ENCODE results near the gene SYCE3. TPM values are rescaled to one million over a fixed set of nuclear protein-coding genes. Genes with fewer than 3 reads are reported as not detected.
A peak's percentile ranks its signal among the peaks of the same experiment; 100 is the strongest.

SYCE3 gene
- total RNA-seq, 1 experiment from 2014 or later: not detected

GRCh38 chr22:50546326-50547262 is 16.1 kb downstream of the SYCE3 start:
- BruUV-seq (replicated peaks): no TSS peak
- intact Hi-C loops (cut with micrococcal nuclease; ENCODE audit: unreplicated experiment): no loop called here
- Mint-ChIP-seq H3K9me3 (ENCODE audit: low read depth, unreplicated experiment) (no peaks in the 10 kb centered on the region), H3K4me3 (ENCODE audit: low read depth, unreplicated experiment) (peak overlapping the region; percentile 43), H3K27me3 (ENCODE audit: unreplicated experiment) (no peaks in the 10 kb centered on the region), H3K36me3 (ENCODE audit: insufficient read depth, unreplicated experiment) (peaks cover 13% of the 10 kb centered on the region), H3K27ac (ENCODE audit: unreplicated experiment) (peak overlapping the region; percentile 92), H3K4me1 (ENCODE audit: low read depth, unreplicated experiment) (peaks cover 23% of the 10 kb centered on the region)
- no peak for TF ChIP-seq CTCF (IDR thresholded peaks at IDR 0.05; ENCODE audit: unreplicated experiment)
- CTCF ChIA-PET: interaction anchor here (0.5 to 1.8 kb wide), 2 partner anchors 16 to 34 kb away, joined by 7 to 8 read pairs; partner anchors contain the start of gene SYCE3
- DNase-seq: no peak

GRCh38 chr22:50545522-50546325 is 17.0 kb downstream of the SYCE3 start, which contains the start of gene KLHDC7B:
Gene KLHDC7B, plus strand, starts transcription at chr22:50545899. Its CDS starts 345 bp downstream, at chr22:50546244.
- Mint-ChIP-seq H3K27me3 (ENCODE audit: unreplicated experiment) (no peaks in the 10 kb centered on the region), H3K36me3 (ENCODE audit: insufficient read depth, unreplicated experiment) (peaks cover 22% of the 10 kb centered on the region), H3K4me1 (ENCODE audit: low read depth, unreplicated experiment) (peaks cover 30% of the 10 kb centered on the region), H3K9me3 (ENCODE audit: low read depth, unreplicated experiment) (no peaks in the 10 kb centered on the region), H3K27ac (ENCODE audit: unreplicated experiment) (peak within 1 kb of the TSS; percentile 92), H3K4me3 (ENCODE audit: low read depth, unreplicated experiment) (peak within 1 kb of the TSS; percentile 43)
- DNase-seq: no peak
- intact Hi-C loops (cut with micrococcal nuclease; ENCODE audit: unreplicated experiment): no loop called here
- CTCF ChIA-PET: interaction anchor here (0.5 to 1.8 kb wide), 5 partner anchors 17 to 88 kb away, joined by 3 to 8 read pairs (median 3); partner anchors contain the start of genes ARSA, SCO2 and SYCE3
- no TSS peak for BruUV-seq (replicated peaks)
- TF ChIP-seq CTCF (IDR thresholded peaks at IDR 0.05; ENCODE audit: unreplicated experiment): no peak

- TF ChIP-seq CTCF (IDR thresholded peaks at IDR 0.05; ENCODE audit: unreplicated experiment): no peak
- peaks cover 24% of the 10 kb centered on the region for H3K36me3 Mint-ChIP-seq (ENCODE audit: insufficient read depth, unreplicated experiment)
- no peaks in the 10 kb centered on the region for H3K9me3 Mint-ChIP-seq (ENCODE audit: low read depth, unreplicated experiment)
- CTCF ChIA-PET: interaction anchor here (0.5 to 1.8 kb wide), 4 partner anchors 18 to 89 kb away, joined by 3 to 7 read pairs (median 4); partner anchors contain the start of genes ARSA, SCO2 and SYCE3
- H3K4me3 Mint-ChIP-seq (ENCODE audit: low read depth, unreplicated experiment): peak overlapping the region; percentile 43
- H3K27ac Mint-ChIP-seq (ENCODE audit: unreplicated experiment): peak overlapping the region; percentile 92
- intact Hi-C loops (cut with micrococcal nuclease; ENCODE audit: unreplicated experiment): no loop called here
- H3K27me3 Mint-ChIP-seq (ENCODE audit: unreplicated experiment): no peaks in the 10 kb centered on the region
- BruUV-seq (replicated peaks): TSS peak; percentile 44
- DNase-seq: peak; percentile 55
- H3K4me1 Mint-ChIP-seq (ENCODE audit: low read depth, unreplicated experiment): peaks cover 39% of the 10 kb centered on the region
Measured at GRCh38 chr22:50544746-50545253, 17.9 kb downstream of the SYCE3 start.

Measured in Calu3 (cell line).